Non-pigmented ciliary epithelial cell (primary cell): Measurements from ENCODE around the gene SUCLG2.

Source experiments
- DNase-seq: peaks from one replicate; pipeline ENCODE4 v3.0.0-alpha.2; 2010; ENCODE audit warnings: low read depth

The SUCLG2 gene

DNA sequence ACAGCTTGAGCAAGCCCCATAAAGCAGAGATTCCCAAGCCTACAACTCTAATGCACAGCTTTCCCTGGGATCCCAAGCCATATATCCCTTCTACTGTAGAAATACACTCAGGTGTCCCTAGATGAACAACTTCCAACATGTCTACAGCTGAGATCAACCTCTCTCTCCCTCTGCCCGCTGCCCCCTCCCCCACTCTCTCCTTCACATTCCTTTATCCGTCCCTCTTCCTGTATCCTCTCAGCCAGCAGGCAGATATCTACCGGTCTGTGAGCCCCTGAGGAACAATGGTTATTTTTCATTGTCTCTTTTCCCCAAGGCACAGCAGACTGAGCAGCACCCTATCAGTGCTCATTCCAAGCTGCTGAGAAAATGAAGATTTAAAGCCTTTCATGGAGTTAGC lies 138.6 kb downstream of the SUCLG2 start:
- DNase-seq, result no peak

DNA sequence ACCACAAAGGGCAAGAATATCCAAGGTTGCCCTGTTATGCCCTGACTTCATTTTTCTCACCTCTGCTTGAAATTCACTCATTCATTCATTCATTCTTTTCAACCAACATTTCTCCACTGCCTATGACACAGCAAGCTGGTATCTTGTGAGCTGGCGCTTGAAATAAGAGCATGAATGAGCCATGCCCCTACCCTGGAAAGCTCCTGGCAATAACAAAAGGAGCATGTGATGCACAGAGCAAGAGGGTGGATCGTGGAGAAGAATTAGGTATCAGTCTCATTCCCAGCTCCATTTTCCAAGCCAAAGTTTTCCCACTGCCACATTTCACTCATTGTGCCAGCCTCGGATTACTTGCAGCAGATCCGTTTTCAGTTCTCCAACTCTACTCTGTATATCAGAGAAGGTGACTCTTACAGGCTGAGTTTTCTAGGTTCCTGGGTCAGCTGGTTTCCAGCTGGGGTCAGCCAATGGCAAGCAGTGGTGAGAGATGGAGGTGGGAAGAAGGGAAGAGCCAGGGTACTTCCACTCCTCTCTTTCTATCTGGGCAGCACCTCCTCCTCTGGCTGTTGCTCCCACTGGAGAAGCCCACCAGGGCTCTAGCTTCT lies 144.8 kb downstream of the SUCLG2 start:
- DNase-seq, result no peak

DNA sequence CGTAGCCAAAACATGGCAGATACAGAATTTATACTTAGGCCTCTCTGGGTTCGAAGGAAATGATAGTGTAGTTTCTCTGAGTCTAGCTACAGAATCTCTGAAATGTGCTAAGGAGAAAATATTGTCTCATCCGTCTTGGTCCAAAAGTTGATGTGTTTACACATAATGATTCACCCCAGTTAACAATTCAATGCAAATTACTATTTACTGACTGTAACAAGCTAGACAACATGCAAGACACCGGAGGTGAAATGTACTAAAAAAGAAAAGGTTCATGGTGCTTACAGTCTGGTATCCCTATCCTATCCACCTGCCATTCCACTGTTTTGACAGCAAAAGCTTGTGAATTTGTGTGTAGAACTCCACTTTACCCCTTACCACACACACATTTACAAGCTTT lies 146.8 kb downstream of the SUCLG2 start:
- DNase-seq, result no peak

DNA sequence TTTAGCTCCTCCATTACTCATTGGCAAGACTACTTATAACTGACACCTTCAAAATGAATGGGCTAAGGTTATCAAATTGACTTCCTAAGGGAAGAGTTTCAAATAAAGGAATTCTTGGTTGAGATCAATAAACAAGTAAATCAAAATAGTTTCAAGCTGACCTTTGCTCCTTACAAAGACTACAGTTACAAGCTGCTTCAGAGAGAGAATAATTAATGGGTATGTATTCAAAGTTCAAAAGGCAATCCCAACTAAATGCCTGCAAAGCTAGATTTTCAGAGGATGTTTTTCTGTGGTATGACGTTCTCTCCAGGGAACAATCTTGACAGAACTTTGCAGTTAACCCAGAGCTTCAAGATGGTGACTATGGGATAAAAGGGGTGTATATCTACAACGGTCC lies 153.7 kb downstream of the SUCLG2 start:
- DNase-seq, result no peak

DNA sequence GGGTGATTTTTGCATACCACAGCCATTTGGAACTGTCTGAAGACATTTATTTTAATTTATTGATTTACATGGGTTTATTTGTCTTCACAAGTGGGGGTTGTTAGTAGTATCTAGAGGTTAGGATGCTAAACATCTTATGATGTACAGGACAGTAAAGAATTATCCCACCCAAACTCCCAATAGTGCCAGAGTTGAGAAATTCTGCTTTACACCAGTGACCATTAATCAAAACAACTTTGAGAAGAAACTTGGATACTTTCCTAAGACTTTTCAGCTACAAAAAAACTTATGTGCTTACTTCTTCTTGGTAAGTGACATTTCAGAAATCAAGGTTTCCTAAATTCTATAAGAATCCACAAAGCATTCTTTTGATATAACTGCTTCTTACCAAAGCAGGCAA lies 156.7 kb downstream of the SUCLG2 start:
- DNase-seq, result no peak

DNA sequence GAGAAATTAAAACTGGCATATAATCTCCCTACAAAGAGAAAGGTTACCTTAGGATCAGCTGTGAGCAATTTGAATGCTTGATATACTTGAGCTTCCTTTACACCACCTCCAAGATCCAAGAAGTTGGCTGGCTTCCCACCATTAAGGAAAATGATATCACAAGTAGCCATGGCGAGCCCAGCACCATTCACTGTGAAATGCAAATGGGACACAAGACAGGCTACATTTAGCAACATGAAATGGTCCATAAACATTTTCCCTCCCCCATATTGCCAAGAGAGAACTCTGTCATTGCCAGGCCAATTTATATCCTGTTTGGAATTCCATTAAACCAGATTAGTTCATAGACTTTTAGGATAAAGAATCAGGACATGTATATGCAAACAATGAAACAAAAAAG lies 158.7 kb downstream of the SUCLG2 start:
- DNase-seq, result no peak

DNA sequence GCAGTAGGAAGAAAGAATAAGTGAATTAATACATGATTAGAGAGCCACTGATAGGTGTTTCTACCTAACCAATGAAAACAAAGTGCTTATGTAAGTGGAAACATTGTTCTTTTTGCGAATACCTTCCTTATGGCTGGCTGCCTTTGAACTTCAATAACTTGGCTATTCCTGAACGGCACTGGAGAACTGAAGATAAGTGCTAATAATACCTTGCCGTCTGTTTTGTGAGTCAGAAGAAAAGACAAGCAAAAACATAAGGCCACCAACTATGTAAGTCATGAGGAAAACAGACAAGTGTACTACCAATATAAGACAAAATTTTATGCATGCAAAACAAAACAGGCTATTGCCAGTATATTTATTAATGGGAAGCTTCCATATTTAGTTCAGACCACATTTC lies 160.6 kb downstream of the SUCLG2 start:
- no peak for DNase-seq

DNA sequence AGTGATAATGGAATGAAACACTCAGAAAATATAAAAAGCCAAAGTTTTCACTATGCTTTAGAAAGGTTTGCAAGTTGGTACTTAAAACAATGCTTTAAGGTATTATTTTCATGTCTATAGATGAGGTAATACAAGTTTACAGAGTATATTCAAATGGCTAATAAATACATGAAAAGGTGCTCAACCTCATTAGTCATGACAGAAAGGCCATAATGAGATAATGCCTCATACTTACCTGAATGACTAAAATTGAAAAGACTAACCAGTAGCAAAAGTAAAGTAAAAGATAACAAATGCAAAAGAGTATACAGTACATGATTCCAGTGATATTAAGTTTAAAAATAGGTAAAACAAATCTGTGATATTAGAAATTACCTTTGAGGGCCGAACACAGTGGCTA lies 163.8 kb downstream of the SUCLG2 start:
- no peak for DNase-seq

DNA sequence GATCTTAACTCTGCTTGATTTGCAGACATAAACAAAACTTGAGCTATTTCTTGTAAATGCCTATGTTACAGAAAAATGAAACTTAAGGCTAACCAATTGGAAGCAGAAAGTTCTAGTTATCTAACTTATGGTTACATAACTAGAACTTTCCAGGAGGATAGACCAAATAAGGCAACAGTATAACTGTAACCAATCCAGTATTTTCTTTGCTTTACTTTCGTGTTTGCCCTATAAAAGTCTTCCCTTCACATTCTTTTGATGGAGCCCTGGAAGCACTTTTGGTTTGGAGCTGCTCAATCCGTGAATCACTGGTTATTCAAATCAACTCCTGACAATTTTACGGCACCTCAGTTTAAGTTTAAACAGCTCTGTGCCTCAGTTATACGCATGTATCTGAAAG lies 164.6 kb downstream of the SUCLG2 start:
- DNase-seq, result peak; percentile 4

DNA sequence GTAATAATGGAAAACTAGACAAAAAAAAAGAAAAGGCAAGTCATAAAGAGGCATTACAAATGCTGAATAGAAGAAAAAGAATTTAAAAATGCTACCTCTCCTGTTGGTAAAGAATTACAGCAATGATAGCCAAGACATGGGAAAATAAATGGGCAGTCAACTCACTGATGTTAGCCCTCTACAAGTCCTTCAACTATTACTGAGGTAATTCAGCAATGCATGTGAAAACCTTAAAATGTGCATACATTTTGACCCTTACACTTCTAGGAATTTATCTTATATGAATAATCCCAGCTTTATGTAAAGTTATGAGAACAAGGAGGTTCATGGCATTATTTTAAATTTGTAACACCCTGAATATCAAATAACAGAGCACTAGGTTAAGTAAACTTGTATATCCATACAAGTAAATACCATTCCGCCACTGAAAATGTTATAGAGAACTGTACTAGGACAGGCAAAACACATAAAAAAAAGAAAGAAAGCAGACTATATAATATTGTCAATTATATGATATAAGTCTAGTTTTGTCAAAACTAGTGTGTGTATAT lies 166.8 kb downstream of the SUCLG2 start:
- DNase-seq, result no peak

DNA sequence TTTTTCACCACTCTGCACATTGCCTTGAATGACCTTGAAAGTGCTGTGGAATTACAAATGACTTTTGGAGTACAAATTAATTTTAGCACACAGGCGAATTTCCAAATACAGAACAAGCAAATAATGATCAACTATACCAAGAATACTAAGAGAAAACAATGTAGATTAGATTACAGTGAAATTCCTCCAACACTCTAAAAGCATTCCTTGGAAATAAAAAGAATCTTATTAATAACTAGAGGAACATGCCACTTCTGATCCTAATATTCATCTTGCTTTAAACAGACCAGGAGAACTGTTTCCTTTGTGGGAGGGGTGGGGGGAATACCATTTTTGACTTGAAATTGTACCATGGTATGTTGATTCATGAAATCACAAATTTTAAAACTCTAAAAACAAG lies 167.5 kb downstream of the SUCLG2 start:
- no peak for DNase-seq

DNA sequence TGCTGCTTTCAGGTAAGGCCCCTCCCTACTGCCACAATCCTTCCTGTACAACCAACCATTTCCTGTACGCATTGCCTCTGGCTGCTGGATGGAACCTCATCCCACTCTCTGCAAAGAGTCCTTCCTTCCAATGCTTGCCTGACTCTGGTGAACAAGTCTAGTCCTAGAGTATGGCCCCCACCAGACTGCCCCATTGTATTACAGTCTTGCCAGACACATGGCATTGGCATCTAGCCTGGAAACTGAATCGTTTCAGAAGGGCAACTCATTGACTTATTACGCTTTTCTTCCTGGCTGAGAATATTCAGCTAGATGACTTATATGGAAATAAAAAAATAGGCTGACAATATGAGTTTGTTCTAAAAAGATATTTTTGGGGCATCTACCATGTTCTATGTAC lies 170.3 kb downstream of the SUCLG2 start:
- DNase-seq, result no peak

DNA sequence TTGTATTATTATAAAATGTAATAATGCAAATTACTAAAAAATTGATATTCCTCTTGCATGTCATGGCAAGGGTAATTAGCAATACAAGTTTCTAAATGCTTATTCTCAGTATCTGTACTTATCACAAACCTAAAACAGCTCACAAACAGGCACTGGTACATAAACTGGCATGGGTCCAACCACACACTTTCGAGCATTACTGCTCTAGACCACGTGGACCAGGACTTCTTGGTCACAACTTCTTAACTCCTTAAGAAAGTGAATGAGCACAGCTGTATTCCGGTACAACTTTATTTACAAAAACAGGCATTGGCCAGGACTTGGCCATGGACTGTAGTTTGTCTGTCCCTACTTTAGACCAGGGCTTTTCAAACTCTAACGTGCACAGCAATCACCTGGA lies 173.3 kb downstream of the SUCLG2 start:
- no peak for DNase-seq

DNA sequence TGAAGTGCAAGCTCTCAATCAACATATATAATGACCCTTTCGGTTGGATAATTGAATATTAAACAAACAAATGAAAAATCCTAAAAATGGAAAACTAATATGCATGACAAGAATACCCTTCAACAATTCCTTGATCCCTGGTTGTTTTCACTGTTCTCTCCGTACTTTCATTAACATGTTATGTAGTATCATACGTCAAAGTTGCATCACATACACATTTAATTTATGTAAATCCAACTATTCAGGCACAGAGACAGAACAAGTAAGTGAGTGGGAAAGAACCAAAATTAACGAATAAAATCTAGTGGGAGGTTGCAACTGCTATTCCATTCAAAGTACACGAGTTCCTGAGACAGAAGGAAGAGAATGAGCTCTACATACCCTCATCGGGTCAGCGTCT lies 176.0 kb downstream of the SUCLG2 start:
- DNase-seq, result no peak

DNA sequence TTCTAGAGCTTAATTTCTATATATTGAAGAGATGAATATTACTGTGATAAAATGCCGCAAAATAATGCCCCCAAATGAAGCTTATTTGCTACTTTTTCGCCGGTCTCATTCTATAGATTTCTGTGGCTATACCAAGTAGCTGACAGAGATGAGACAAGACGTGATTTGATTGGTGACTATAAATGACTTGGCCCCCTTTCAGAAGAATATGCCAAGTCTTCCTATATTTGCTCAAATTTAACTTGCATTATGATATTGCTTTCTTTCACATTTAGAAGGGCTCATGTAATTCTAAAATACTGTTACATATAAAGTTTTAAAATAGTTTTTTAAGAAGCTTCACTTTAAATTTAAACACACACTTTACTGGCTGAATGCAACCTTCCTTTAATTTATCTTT lies 180.1 kb downstream of the SUCLG2 start:
- DNase-seq, result no peak

DNA sequence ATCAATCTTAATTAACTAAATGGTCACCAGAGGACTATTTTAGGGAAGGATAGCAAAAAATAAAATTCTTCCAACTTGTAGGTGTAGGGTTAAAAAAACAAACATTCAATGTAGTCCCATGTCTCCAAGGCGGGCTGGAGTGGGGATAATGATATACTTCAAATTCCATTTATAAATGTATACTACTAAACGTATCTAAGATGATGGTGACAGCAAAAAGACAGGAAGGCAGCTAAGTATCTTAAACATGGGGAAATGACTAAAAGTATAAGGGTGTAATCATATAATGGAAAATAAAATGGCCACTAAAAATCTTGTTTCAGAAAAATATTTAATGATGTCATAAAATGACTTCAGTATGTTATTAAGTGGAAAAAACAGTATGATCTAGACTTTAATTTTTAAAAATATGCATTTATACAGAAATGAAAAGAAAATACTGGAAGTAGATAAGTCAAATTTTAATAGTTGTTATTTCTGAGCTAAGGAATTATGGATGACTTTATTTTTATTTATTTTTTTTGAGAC lies 181.7 kb downstream of the SUCLG2 start:
- DNase-seq, result no peak

DNA sequence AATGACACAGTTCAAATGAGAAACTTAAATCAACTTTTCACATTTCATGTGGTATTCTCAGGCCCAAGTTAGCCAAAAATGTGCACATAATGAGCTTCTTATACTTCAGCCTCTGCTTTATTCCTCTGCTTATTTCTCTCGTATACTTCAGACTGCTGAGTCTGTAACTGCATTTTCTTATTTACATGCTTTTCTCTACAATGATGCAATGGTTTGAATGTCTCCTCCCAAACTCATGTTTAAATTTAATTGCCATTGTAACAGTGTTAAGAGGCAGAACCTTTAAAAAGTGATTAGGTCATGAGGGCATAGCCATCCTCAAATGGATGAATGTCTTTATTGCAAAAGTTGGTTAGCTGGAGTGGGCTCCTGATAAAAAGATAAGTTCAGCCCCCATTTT lies 184.2 kb downstream of the SUCLG2 start:
- DNase-seq, result no peak

DNA sequence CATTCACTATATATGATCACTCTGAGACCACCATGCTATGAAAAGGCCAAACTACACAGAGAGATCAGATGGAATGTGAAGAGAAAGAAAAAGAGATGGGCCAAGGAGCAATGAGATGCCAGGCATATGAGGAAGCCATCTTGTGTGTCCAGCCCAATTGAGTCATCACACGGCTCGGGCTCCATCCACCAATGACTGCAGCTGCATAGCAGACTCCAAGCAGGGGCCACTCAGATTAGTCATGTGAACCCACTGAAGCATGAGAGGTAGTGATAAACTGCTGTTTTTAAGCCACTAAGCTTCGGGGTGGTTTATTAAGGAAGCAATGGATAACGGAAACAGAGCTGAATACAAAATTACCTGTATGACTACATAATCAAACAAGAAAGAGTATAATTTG lies 185.9 kb downstream of the SUCLG2 start:
- no peak for DNase-seq

DNA sequence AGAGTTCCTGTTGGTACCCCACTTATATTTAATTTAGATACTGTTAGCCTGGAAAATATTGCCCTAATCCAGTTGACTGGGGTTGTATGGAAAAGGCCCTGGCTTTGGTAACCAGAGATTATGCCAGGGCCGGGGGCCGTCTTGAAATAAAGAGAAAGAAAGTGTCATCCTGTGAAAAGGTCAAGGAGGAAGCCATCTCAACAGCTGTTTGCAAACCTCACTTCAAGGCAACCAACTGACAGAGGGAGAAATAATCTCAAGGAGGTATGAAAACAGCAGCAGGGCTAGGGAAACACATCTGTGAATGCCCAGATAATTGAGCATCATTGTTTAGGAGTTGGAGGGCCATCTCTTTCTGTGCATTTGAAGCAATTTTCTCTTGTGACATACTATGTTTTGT lies 190.8 kb downstream of the SUCLG2 start:
- DNase-seq, result no peak

DNA sequence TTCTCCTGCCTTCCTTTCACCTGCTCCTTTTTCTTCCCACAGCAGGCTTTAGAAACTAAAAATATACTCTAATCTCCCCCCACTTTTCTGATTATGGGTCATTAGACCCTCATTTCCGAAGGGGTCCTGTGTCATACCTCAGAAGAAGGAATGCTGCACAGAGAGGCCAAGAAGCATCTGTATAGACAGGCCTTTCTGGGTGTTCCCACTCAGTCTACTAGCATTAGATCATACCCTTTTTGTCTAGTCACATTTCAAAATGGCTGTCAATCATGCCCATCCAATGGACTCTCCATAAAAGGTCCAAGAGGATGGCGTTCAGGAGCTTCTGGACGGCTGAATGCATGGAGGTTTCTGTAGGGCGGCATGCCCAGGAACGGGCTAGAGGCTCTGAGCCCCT lies 192.2 kb downstream of the SUCLG2 start:
- no peak for DNase-seq

DNA sequence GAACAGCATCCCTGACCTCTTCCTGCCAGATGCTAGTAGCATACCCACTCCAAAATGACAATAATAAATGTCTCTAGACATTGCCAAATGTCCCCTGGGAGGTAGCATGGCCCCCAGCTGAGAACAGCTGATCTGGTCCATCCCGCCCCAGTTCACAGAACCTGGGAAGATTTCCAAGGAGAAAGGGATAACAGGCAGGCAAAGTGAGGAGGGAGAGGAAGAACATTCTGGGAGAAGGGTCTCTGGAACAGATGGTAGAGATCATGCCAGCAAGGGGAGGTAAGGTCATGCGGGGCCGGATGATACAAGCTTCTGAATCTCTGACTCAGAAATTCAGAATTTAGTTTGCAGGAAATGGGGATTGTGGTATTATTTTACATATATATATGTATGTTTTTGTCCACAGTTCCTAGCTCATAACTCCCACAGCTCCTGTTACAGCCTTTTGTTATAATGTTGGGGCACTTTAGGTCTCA lies 192.7 kb downstream of the SUCLG2 start:
- no peak for DNase-seq

DNA sequence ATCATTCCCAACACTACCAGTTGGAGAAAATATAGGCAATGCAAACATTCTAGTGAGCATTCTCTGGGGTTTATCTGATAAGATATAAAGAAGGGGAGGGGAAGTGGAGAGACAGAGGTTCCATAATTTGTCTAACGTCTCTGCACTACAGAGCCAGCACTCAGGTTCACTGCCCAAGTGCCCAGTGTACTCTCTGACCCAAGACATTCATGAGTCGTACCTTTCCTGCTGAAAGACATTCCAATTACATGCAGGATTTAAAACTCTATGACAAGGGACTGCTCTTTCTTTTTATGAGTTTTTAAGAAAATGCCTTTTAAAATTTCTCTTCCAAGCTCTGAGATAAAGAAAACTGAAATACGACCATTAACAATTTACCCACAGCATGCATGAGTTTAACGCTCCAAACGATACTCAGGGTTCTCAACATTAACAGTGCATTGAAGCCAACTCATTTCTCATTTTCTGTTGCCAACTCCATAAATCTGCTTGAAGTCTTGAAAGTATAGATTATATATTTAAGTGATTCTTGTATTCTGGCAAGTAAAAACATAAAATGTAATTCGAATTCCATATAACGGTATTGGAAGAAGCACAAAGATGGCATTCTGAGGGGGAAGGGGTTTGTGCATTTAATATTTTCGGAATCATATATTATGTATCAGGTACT lies 193.4 kb downstream of the SUCLG2 start:
- DNase-seq, result no peak

DNA sequence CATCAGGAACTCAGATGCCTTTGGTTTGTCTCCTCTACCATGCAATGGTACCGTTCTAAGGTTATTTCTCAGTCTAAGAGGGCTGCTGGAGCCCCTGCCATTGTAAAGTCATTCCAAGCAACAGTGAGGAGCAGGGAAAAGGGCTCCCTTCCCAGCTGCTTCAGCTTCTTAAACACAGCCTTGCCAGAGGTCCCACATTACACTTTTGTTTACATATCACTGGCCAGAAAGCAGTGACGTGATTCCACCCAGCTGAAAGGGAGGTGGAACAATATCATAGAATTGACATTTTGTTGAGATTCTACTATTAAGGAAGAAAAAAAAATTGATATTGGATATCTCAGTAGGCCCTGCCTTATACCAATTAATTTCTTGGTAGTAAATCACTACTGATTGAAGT lies 194.6 kb downstream of the SUCLG2 start:
- no peak for DNase-seq
